H9 (cell line): ENCODE results near the gene ANKH. TPM values are rescaled to one million over a fixed set of nuclear protein-coding genes. Genes with fewer than 3 reads are reported as not detected.

Experiments
- DNase-seq: peaks from one replicate; pipeline ENCODE4 v3.0.0-alpha.2; 2017
- H2AFZ ChIP-seq: one replicate; pipeline ENCODE4 v1.6.1; 2013; ENCODE audit warnings: mild to moderate bottlenecking, low read length, control low read depth, moderate library complexity
- H2AK5ac ChIP-seq: 2 replicates; pipeline ENCODE4 v1.6.1; 2013; ENCODE audit warnings: low read length, control low read depth, mixed read lengths; ENCODE audit not compliant: insufficient read length
- H2BK120ac ChIP-seq: one replicate; pipeline ENCODE4 v1.6.1; 2013; ENCODE audit warnings: low read depth, mild to moderate bottlenecking, low read length, control low read depth, inconsistent platforms; ENCODE audit not compliant: poor library complexity, severe bottlenecking
- H2BK12ac ChIP-seq: 2 replicates; pipeline ENCODE4 v1.6.1; 2013; ENCODE audit warnings: low read length, control low read depth, mixed read lengths, low read depth; ENCODE audit not compliant: insufficient read length
- H2BK15ac ChIP-seq: 2 replicates; pipeline ENCODE4 v1.6.1; 2013; ENCODE audit warnings: low read depth, low read length, control low read depth
- H2BK20ac ChIP-seq: one replicate; pipeline ENCODE4 v1.6.1; 2013; ENCODE audit warnings: low read depth, mild to moderate bottlenecking, low read length, control low read depth, inconsistent platforms; ENCODE audit not compliant: poor library complexity, severe bottlenecking
- H2BK5ac ChIP-seq: 2 replicates; pipeline ENCODE4 v1.6.1; 2013; ENCODE audit warnings: low read length, control low read depth, mixed read lengths; ENCODE audit not compliant: insufficient read length
- H3K14ac ChIP-seq: 2 replicates; pipeline ENCODE4 v1.6.1; 2013; ENCODE audit warnings: low read length, control low read depth; ENCODE audit not compliant: insufficient read depth
- H3K18ac ChIP-seq: 2 replicates; pipeline ENCODE4 v1.6.1; 2013; ENCODE audit warnings: low read depth, mild to moderate bottlenecking, mixed read lengths, low read length, control low read depth; ENCODE audit not compliant: insufficient read length
- H3K23ac ChIP-seq: 2 replicates; pipeline ENCODE4 v1.6.1; 2013; ENCODE audit warnings: low read length, control low read depth, mixed read lengths, low read depth; ENCODE audit not compliant: insufficient read length
- H3K23me2 ChIP-seq: 2 replicates; pipeline ENCODE4 v1.6.1; 2013; ENCODE audit warnings: low read depth, mild to moderate bottlenecking, mixed read lengths, low read length, control low read depth; ENCODE audit not compliant: insufficient read length, poor library complexity, severe bottlenecking
- H3K27ac ChIP-seq: 2 replicates; pipeline ENCODE4 v1.5.1; 2013; ENCODE audit warnings: low read length, control low read depth, mixed read lengths, low read depth; ENCODE audit not compliant: insufficient read length
- H3K27me3 ChIP-seq: 2 replicates; pipeline ENCODE4 v1.6.1; 2013; ENCODE audit warnings: low read length, control low read depth, inconsistent platforms; ENCODE audit not compliant: insufficient read depth
- H3K4ac ChIP-seq: 2 replicates; pipeline ENCODE4 v1.6.1; 2013; ENCODE audit warnings: low read depth, mild to moderate bottlenecking, control low read depth, inconsistent platforms, low read length, moderate library complexity
- H3K4me1 ChIP-seq: 2 replicates; pipeline ENCODE4 v1.6.1; 2013; ENCODE audit warnings: low read length, control low read depth, inconsistent platforms; ENCODE audit not compliant: insufficient read depth
- H3K4me2 ChIP-seq: 2 replicates; pipeline ENCODE4 v1.6.1; 2013; ENCODE audit warnings: low read length, control low read depth, mixed read lengths; ENCODE audit not compliant: insufficient read length, insufficient read depth
- H3K56ac ChIP-seq: 2 replicates; pipeline ENCODE4 v1.6.1; 2013; ENCODE audit warnings: low read depth, mild to moderate bottlenecking, mixed read lengths, low read length, control low read depth; ENCODE audit not compliant: insufficient read length
- H3K79me1 ChIP-seq: 2 replicates; pipeline ENCODE4 v1.6.1; 2013; ENCODE audit warnings: low read depth, mild to moderate bottlenecking, moderate library complexity, low read length, control low read depth, inconsistent platforms; ENCODE audit not compliant: insufficient read depth, poor library complexity, severe bottlenecking
- H3K79me2 ChIP-seq: 2 replicates; pipeline ENCODE4 v1.6.1; 2013; ENCODE audit warnings: low read length, control low read depth, inconsistent platforms; ENCODE audit not compliant: insufficient read depth
- H3K9ac ChIP-seq: 2 replicates; pipeline ENCODE4 v1.6.1; 2013; ENCODE audit warnings: low read length, control low read depth, mixed read lengths; ENCODE audit not compliant: insufficient read length; ENCODE audit errors: extremely low read depth
- H3K9me3 ChIP-seq: one replicate; pipeline ENCODE4 v1.6.1; 2013; ENCODE audit warnings: low read depth, low read length, inconsistent platforms; ENCODE audit not compliant: control insufficient read depth
- H3T11ph ChIP-seq: one replicate; pipeline ENCODE4 v1.6.1; 2013; ENCODE audit warnings: mild to moderate bottlenecking, low read length, control low read depth, inconsistent platforms
- H4K20me1 ChIP-seq: one replicate; pipeline ENCODE4 v1.6.1; 2013; ENCODE audit not compliant: control insufficient read depth, insufficient read length, insufficient read depth
- H4K5ac ChIP-seq: 2 replicates; pipeline ENCODE4 v1.6.1; 2013; ENCODE audit warnings: low read depth, mild to moderate bottlenecking, mixed read lengths, low read length, control low read depth; ENCODE audit not compliant: insufficient read length
- H4K8ac ChIP-seq: replicated peaks from 2 replicates; pipeline ENCODE4 v1.6.1; 2013; ENCODE audit warnings: low read length, control low read depth, mixed read lengths, low read depth; ENCODE audit not compliant: insufficient read length
- H4K91ac ChIP-seq: 2 replicates; pipeline ENCODE4 v1.6.1; 2013; ENCODE audit warnings: low read depth, mild to moderate bottlenecking, moderate library complexity, mixed read lengths, low read length, control low read depth; ENCODE audit not compliant: insufficient read length
- H3K27ac Mint-ChIP-seq, 3 experiments: 2 replicates in 2 of 3; 3 replicates in 1 of 3; pipeline ENCODE4 v1.8.0; 2020 to 2021; ENCODE audit warnings: mixed read lengths in 3 of 3, mild to moderate bottlenecking in 1 of 3, moderate library complexity in 1 of 3
- H3K27me3 Mint-ChIP-seq: 2 replicates; pipeline ENCODE4 v1.8.0; 2021; ENCODE audit warnings: low read depth, mild to moderate bottlenecking, moderate library complexity, mixed read lengths
- H3K36me3 Mint-ChIP-seq, 3 experiments: 2 replicates in 2 of 3; 3 replicates in 1 of 3; pipeline ENCODE4 v1.8.0; 2020 to 2021; ENCODE audit warnings: low read depth in 3 of 3, mixed read lengths in 3 of 3; ENCODE audit not compliant: insufficient read depth in 1 of 3
- H3K4me1 Mint-ChIP-seq, 2 experiments: 2 replicates each; pipeline ENCODE4 v1.8.0; 2020; ENCODE audit warnings: mixed read lengths in 2 of 2
- H3K4me3 Mint-ChIP-seq, 2 experiments: 2 replicates in 1 of 2; 3 replicates in 1 of 2; pipeline ENCODE4 v1.8.0; 2020 to 2021; ENCODE audit warnings: mild to moderate bottlenecking in 2 of 2, mixed read lengths in 2 of 2, moderate library complexity in 1 of 2
- H3K9me3 Mint-ChIP-seq, 2 experiments: 2 replicates in 1 of 2; 3 replicates in 1 of 2; pipeline ENCODE4 v1.8.0; 2020; ENCODE audit warnings: mild to moderate bottlenecking in 2 of 2, mixed read lengths in 2 of 2, moderate library complexity in 1 of 2
- CTCF ChIP-seq: fragments of 200-600 bp; sonication (generic); conservative IDR thresholded peaks from 3 replicates; pipeline ENCODE4 v1.8.0; 2021; ENCODE audit warnings: antibody characterized with exemption, mild to moderate bottlenecking
- WGBS: extraction: QIAGEN DNeasy Blood & Tissue Kit; methylation state at CpG from one replicate; pipeline ENCODE4 v1.1.7; 2013; ENCODE audit warnings: missing lambda C conversion rate, low lambda C conversion rate, mixed read lengths; ENCODE audit not compliant: insufficient read length; ENCODE audit errors: extremely low coverage; 5-methylcytosine and 5-hydroxymethylcytosine counted together
- total RNA-seq: library from RNA; stranded (reverse); gene quantifications from 2 replicates; pipeline ENCODE4 v1.2.1, GENCODE V29; 2021

Gene ANKH
- total RNA-seq, 1 experiment from 2014 or later, result 9.6 TPM

DNA sequence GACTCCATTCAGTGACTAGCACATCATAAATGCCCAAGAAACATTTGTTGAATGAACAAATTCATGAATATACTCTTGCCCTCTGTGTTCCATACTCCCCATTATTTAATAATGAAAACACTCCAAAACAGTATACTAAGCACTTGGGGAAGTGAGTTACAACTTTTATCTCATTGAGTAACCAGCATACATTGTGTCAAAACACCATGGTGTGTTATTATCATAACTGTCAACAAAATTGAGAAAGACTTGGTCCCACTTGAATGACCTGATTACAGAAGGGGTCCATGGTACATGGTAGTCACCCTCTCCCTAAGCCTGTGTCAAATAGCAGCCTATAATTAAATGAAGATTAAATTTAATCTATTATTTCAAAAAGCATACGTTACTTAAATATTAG, 16.2 kb downstream of the ANKH start:
- H3K4ac ChIP-seq, result no peak overlapping the region
- no peak overlapping the region for H3K56ac ChIP-seq
- H3K4me3 Mint-ChIP-seq, result no peak overlapping the region
- H2BK12ac ChIP-seq, result no peak overlapping the region
- H2BK120ac ChIP-seq, result no peak overlapping the region
- H2AFZ ChIP-seq, result no peak overlapping the region
- H4K8ac ChIP-seq, result no peak overlapping the region
- no peak overlapping the region for H2BK5ac ChIP-seq
- DNase-seq, result no peak
- H3K4me2 ChIP-seq, result no peak overlapping the region
- H3K9me3 ChIP-seq, result no peaks in the 10 kb centered on the region
- no peaks in the 10 kb centered on the region for H3K23me2 ChIP-seq
- no peaks in the 10 kb centered on the region for H3K79me1 ChIP-seq
- H3K14ac ChIP-seq, result no peak overlapping the region
- no peak overlapping the region for H2BK20ac ChIP-seq
- TF ChIP-seq CTCF, result no peak
- no peaks in the 10 kb centered on the region; a peak in 1 of 5 replicates for H3K9me3 Mint-ChIP-seq
- H3K27me3 ChIP-seq, result no peaks in the 10 kb centered on the region
- no peak overlapping the region for H3K9ac ChIP-seq
- H4K91ac ChIP-seq, result no peak overlapping the region
- H4K5ac ChIP-seq, result no peak overlapping the region
- peaks cover 9 to 10% of the 10 kb centered on the region in 2 experiments for H3K4me1 Mint-ChIP-seq
- H3K27ac ChIP-seq, result no peak overlapping the region
- H3K36me3 Mint-ChIP-seq, result peaks cover 0 to 1% (median 0%) of the 10 kb centered on the region in 3 experiments; a peak in 1 of 7 replicates
- H4K20me1 ChIP-seq, result no peaks in the 10 kb centered on the region
- no peak overlapping the region for H3K23ac ChIP-seq
- no peaks in the 10 kb centered on the region for H3K79me2 ChIP-seq
- no peak overlapping the region for H3K27ac Mint-ChIP-seq
- H2BK15ac ChIP-seq, result no peak overlapping the region
- H3K18ac ChIP-seq, result no peak overlapping the region
- no peak overlapping the region for H3T11ph ChIP-seq
- no peaks in the 10 kb centered on the region for H3K27me3 Mint-ChIP-seq
- no peaks in the 10 kb centered on the region; the same call in 1 of the 2 replicates for H3K4me1 ChIP-seq
- no peak overlapping the region for H2AK5ac ChIP-seq
- no CpG with 5 or more reads among the region's 1 CpG for WGBS
